Right renal pelvis (tissue), 4 donors: ENCODE measurements around the gene CFAP77. TPM values are rescaled to one million over a fixed set of nuclear protein-coding genes. Genes with fewer than 3 reads are reported as not detected.
A peak's percentile ranks its signal among the peaks of the same experiment; 100 is the strongest.

ENCODE experiments used
- DNase-seq, 4 donors: peaks; one replicate each; pipeline ENCODE4 v3.0.0-alpha.2; 2013; ENCODE audit warnings: low read depth in 4 of 4, low spot score in 3 of 4, missing footprints in 1 of 4
- polyA plus RNA-seq, 4 donors: library from polyadenylated mRNA; unstranded; fragments of 120-200 nt; gene quantifications; one replicate each; pipeline ENCODE4 v1.2.1, GENCODE V29; 2013; ENCODE audit not compliant: insufficient read length in 4 of 4

Gene CFAP77
- polyA plus RNA-seq, 4 donors = 0.79 to 2.0 (median 0.91) TPM

DNA sequence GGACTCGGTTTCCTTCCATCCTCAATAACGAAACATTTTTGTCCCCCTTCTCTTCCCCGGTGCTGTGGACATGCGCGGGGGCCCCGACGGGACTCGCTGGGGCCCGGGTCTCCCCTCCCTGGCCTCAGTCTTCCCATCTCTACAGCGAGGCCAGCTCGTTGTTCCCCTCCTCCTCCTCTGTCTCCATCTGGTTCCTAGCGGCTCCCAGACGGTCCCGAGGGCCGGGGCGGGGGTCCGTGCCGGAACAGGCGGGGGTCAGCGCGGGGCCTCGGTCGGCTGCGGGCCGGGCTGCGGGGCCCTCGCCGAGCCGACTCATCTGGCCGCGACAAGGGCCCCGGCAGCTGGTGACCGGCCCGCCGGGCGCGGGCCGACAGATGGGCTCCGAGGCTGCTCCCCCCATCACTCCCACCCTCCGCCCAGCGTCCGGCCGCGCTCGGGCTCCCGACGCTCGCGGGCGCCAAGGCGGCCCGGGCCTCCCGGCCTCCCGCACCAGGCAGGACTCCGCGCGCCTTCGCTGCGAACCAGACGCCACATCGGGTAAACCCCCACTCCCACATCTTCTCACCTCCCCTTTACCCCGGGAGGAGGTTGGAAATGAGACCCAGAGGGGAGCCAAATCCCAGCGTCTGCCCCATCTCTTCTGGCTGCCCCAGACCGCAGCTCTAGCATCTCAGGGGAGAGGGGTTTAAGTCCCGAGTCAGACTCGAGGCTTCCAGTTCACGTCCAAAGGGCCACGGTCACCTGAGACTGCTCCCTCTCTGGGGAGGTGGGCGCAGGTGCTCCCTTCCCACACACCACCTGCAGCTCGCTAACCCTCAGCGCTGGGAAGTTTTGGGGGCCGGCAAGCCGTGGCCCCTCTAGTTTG is 180.5 kb downstream of the CFAP77 start:
- no peak for DNase-seq

DNA sequence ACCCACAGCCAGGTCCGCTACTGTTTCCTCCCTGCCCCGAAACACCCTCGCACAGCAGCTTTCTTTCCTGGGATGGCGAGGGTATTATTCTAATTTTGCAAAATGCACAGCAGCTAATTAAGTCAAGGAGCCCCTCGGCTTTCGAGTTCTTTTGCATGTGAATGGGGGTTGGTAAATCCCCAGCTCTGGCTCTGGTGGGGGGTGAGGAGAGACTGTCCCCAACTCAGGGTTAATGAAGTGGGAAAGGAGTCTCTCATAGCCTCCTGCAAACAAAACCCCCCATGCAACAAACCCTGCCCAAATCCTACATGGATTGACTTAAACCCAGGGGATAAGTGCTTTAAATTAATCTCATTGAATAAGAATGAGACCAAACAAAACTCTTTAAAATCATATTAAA is 181.2 kb downstream of the CFAP77 start:
- no peak for DNase-seq

DNA sequence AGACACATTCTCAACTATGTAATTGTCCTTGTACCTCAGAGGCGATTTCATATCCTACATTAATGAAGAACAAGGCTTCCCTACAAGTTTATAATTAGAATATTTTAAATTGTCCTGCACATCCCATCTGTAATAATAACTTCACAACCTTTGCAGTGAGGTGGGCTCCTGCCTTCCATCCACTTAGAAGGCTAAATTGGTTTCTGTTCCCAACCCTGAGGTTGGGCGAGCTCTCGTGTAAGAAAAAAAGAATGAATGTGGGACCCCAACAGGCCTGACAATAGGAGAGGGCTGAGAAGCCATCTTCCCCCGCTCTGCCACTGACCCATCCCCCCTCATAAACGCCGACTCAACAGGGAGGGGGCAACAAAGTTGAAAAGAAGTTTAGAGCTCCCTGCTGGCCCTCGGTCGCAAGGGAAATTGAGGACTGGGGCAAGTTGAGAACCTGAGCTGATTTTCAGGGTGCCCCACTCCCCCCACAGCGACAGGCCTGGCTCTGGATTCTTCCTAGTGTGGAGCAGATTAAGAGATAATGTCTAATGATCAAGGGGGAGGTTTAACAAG is 181.8 kb downstream of the CFAP77 start:
- DNase-seq = no peak

DNA sequence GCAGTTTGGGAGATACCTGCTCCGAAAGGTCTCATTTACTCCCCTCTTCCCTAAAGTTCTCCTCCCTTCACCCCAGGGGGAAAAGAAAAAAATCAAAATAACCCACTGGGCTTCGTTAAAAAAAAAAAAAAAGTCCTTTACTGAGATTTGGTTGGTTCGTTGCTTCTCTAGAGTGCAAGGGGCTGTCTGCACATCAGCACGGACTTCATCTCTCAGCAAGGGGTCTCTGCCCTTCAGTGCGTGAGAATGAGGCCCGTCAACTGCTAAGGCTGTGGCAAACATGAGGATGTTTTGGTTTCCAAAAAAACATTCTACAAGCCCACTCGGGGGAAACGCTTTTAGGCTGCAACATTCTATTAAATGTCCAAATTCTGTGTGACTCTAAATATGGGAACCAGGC is 182.4 kb downstream of the CFAP77 start:
- no peak for DNase-seq

DNA sequence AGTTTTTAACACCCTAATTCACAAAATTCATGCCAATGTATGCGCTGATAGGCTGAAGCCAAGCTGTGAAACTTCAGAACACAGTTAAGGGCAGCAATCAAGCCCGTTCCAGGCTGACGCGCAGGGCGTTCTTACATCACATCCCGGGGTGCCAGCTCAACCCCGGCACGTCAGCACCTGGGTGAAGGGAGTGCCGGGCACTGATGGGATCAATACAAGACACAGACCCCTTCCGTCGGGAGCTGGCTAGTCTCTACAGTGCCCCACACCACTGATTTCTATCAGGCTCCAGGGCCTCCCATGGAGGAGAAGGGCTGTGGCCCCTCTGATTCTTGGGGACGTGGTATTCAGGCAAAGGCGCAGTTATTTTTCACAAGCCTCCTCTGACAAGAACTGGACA is 184.4 kb downstream of the CFAP77 start:
- no peak for DNase-seq

- no peak for DNase-seq
These were observed 185.3 kb downstream of the CFAP77 start for GRCh38 chr9:132595319-132595718.

- DNase-seq = no peak
These were observed 186.2 kb downstream of the CFAP77 start for GRCh38 chr9:132596200-132596599.

GRCh38 chr9:132597073-132597775 is 187.2 kb downstream of the CFAP77 start:
- DNase-seq = no peak

GRCh38 chr9:132600326-132600984 is 190.4 kb downstream of the CFAP77 start:
- DNase-seq = no peak

- no peak for DNase-seq
These were observed 192.2 kb downstream of the CFAP77 start for GRCh38 chr9:132602207-132602606.

DNA sequence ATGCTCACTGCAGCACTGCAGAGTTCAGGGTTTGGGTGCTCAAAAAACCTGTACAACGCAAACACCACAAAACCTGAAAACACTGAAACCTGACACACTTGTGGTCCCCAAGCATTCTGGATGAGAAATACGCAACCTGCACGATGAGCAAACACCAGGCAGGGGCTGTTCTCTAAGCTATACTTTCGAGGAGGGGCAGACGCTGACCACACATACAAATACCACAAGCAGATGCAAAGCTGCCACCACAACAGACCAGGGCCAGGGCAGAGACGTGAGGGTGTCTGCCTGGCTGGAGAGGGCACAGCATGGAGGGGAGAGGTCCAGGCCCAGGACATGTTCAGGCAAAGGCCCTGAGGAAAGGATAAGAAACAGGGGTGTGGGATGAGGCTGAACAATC is 195.4 kb downstream of the CFAP77 start:
- DNase-seq = no peak

GRCh38 chr9:132606066-132606465 is 196.1 kb downstream of the CFAP77 start:
- no peak for DNase-seq

DNA sequence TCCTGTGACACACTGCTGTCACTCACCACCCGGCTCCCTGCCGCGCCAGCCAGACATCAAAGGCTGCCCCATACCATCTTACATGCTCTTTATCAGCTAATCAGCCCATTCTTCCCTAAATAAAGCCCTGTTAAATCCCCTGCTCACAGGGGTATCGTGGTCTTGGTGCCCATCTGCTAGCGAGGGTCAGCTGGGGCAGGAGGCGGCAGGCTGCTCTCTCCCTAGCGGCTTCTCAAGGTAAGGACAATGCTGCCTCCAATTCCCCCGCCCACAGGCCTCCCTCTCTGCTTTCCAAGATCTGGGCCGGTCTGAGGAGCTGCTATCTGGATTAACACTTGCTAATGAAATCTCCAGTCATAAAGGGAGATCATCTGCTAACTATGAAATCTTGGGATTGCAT is 199.2 kb downstream of the CFAP77 start:
- DNase-seq = no peak

DNA sequence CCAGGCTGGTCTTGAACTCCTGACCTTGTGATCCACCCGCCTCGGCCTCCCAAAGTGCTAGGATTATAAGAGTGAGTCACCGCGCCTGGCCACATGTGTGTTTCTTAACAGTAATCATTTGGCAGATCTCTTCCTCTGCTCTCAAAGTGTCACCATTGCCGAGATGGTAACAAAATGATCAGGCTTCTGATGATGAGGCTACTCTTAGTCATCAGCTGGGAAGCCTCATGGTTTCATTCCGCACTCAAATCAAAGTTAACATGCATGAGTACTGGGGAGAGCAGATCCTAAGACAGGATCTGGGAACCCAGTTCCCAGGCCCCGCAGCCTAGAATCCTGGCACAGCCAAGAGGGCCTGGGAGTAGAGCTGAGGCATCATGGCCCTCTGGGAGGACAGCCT is 199.8 kb downstream of the CFAP77 start:
- DNase-seq = no peak

- DNase-seq = no peak
These were observed 200.7 kb downstream of the CFAP77 start for GRCh38 chr9:132610661-132611060.

- DNase-seq = no peak
These were observed 204.3 kb downstream of the CFAP77 start for GRCh38 chr9:132614324-132614723.

DNA sequence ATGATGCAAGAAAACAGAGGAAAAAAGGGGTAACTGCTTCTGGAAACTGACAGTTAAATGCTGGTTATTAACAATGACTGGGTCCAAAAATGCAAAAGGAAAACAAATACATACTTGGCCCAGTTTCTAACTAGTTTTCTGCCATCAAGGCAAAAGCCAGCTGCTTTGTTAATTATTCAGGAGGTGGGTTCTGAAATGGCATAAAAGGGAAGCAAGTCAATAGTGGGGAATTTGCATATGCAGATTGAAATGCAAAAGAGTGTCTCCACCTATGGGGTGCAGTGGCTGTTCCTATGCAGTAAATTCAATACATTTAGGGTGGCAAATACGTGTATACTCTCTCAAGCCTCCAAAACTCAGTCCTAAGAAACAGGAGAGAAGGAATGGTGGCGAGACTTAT is 205.8 kb downstream of the CFAP77 start:
- no peak for DNase-seq

DNA sequence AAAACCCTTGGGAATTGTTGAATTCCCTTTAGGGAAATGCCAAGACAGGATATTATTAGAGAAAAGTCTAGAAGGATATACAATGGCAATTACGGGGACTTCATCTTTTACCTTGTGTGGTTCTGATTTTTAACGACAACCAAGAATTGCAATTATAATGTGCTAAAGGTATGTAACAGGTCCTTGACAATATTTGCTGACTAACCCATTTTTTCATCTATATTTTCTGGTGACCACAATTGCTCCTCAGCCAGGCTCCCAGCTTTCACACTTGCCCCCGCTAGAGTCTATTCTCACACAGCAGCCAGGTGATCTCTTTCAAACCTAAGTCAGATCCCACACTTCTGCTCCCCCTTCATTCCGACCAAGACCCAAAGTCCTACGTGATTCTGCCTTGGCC is 206.7 kb downstream of the CFAP77 start:
- no peak for DNase-seq

DNA sequence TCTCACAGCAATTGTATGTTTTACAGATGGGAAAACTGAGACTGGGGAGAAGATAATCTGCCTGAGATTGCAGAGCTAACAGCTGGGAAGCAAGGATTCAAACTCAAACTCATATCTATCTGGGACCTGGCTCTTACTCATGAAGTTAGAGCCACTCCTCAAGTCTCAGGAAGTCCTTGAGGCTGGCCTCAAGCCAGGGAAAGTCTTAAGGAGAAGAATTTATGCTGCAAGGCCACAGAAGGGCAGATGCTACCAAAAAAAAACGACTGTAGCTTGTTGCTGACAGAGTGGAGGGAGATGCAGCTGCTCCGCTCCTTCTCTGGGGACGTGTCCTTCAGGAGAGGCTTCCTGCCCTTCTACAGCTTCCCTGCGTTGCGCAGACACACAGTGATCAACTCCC is 212.1 kb downstream of the CFAP77 start:
- peak; percentile 5 to 20 (median 12) for DNase-seq
